Panc1 (cell line): ENCODE data around the gene HSPA5. TPM values are rescaled to one million over a fixed set of nuclear protein-coding genes. Genes with fewer than 3 reads are reported as not detected.

Experiments
- ATAC-seq: fragments of 200-7000 bp; cut with Tn5 transposase; 2 replicates; pipeline ENCODE4 v1.9.1; 2020; ENCODE audit warnings: mild to moderate bottlenecking, moderate library complexity
- BruUV-seq: library from RNA; stranded (reverse); fragments of 400-500 nt; replicated peaks from 2 replicates; lab custom pipeline; 2021; lab: Mats Ljungman, UMichigan
- CTCF ChIA-PET: fragments of 300-600 bp; sonication (Branson Sonifier 250); formaldehyde crosslinking; loops from one replicate; lab custom pipeline; 2022; ENCODE audit warnings: antibody characterized with exemption; lab: Charles Lee
- POLR2A ChIA-PET: fragments of 300-600 bp; sonication (Branson Sonifier 250); formaldehyde crosslinking; loops from one replicate; lab custom pipeline; 2022; ENCODE audit warnings: antibody characterized with exemption; lab: Charles Lee
- DNase-seq: peaks from one replicate; pipeline ENCODE4 v3.0.0-alpha.2; 2010; ENCODE audit warnings: low read depth, low spot score
- H3K27ac ChIP-seq: 2 replicates; pipeline ENCODE4 v1.5.1; 2011; ENCODE audit warnings: mild to moderate bottlenecking, low read length, inconsistent platforms
- H3K27me3 ChIP-seq: fragments of 200-500 bp; sonication (Bioruptor generic); 2 replicates; pipeline ENCODE4 v1.6.0; 2014; ENCODE audit warnings: low read length, inconsistent platforms; ENCODE audit not compliant: control insufficient read depth, insufficient read depth
- H3K36me3 ChIP-seq: fragments of 200-500 bp; sonication (Bioruptor generic); 2 replicates; pipeline ENCODE4 v1.5.1; 2014; ENCODE audit warnings: inconsistent platforms, mild to moderate bottlenecking, low read length, moderate library complexity; ENCODE audit not compliant: control insufficient read depth, insufficient read depth
- H3K4me1 ChIP-seq: 2 replicates; pipeline ENCODE4 v1.5.1; 2011; ENCODE audit warnings: inconsistent platforms, mild to moderate bottlenecking, low read length, moderate library complexity; ENCODE audit not compliant: control insufficient read depth, insufficient read depth
- H3K4me3 ChIP-seq, 2 experiments: 2 replicates each; pipeline ENCODE4 v1.5.1; 2011 to 2012; ENCODE audit warnings: low read depth in 2 of 2, low read length in 2 of 2, mild to moderate bottlenecking in 2 of 2, inconsistent platforms in 1 of 2, moderate library complexity in 1 of 2
- H3K9me3 ChIP-seq: fragments of 200-500 bp; sonication (Bioruptor generic); 2 replicates; pipeline ENCODE4 v1.5.1; 2014; ENCODE audit warnings: low read depth, mild to moderate bottlenecking, inconsistent platforms, low read length, moderate library complexity; ENCODE audit not compliant: control insufficient read depth, insufficient read depth
- POLR2AphosphoS5 ChIP-seq: IDR thresholded peaks from 2 replicates; pipeline ENCODE4 v1.6.1; 2012; ENCODE audit warnings: mild to moderate bottlenecking, low read depth, low read length, moderate library complexity
- SIN3A ChIP-seq: IDR thresholded peaks from 2 replicates; pipeline ENCODE4 v1.6.1; 2012; ENCODE audit warnings: low read depth, mild to moderate bottlenecking, low read length, moderate library complexity, borderline replicate concordance; ENCODE audit not compliant: insufficient read depth
- TCF7L2 ChIP-seq: IDR thresholded peaks from 2 replicates; pipeline ENCODE4 v1.6.1; 2011; ENCODE audit warnings: mild to moderate bottlenecking, low read depth, low read length, inconsistent platforms
- in situ Hi-C: cut with HindIII; loops from 2 replicates; pipeline ENCODE4 v1.10.0; 2016; ENCODE audit warnings: low sequenced_read_pairs, low pct_unique_long_range_greater_than_20kb
- intact Hi-C: fragments of 100-400 bp; cut with micrococcal nuclease; formaldehyde crosslinking; loops from one replicate; pipeline ENCODE4 v1.10.0; 2022; ENCODE audit not compliant: unreplicated experiment
- total RNA-seq: library from RNA; stranded (reverse); gene quantifications from one replicate; pipeline ENCODE4 v1.2.1, GENCODE V29; 2021; ENCODE audit not compliant: unreplicated experiment
- TF ChIP-seq, protein P1 (sequence below): fragments of 450-650 bp; IDR thresholded peaks from 2 replicates; pipeline ENCODE4 v1.5.1; 2017; ENCODE audit warnings: mild to moderate bottlenecking
- TF ChIP-seq, protein P2 (sequence below), 2 experiments: IDR thresholded peaks; 2 replicates each; pipeline ENCODE4 v1.6.1; 2011 to 2012; ENCODE audit warnings: low read depth in 2 of 2, control low read depth in 1 of 2, low read length in 1 of 2, mild to moderate bottlenecking in 1 of 2, moderate library complexity in 1 of 2; ENCODE audit not compliant: insufficient read depth in 1 of 2

The HSPA5 gene
- total RNA-seq, 1 experiment from 2014 or later: 281 TPM

DNA sequence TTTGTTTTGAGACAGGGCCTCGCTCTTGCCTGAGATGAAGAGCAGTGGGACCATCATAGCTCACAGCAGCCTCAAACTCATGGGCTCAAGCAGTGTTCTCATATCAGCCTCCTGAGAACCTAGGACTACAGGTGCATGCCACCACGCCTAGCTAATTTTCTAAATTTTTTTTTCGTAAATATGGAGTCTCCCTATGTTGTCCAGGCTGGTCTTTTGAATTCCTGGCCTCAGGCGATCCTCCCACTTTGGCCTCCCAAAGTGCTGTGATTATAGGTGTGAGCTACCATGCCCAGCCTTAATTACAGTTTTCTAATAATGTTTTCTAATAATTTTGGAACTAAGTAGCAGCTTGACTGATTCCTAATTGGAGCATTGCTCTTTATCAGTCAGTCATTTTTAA lies 35.6 kb upstream of the HSPA5 start:
- ChIA-PET POLR2A (no interaction called here), CTCF (no interaction called here)
- ATAC-seq: no peak
- intact Hi-C loops (no loop called here), in situ Hi-C loops (no loop called here)
- Histone ChIP-seq H3K4me1 (peaks cover 7% of the 10 kb centered on the region; the same call in 1 of the 2 replicates), H3K4me3 (no peak overlapping the region), H3K27me3 (no peaks in the 10 kb centered on the region), H3K27ac (no peak overlapping the region), H3K9me3 (no peaks in the 10 kb centered on the region), H3K36me3 (no peaks in the 10 kb centered on the region)
- no peak for DNase-seq
- no TSS peak for BruUV-seq
- no peak for TF ChIP-seq SIN3A
- TF ChIP-seq, protein P1, sequence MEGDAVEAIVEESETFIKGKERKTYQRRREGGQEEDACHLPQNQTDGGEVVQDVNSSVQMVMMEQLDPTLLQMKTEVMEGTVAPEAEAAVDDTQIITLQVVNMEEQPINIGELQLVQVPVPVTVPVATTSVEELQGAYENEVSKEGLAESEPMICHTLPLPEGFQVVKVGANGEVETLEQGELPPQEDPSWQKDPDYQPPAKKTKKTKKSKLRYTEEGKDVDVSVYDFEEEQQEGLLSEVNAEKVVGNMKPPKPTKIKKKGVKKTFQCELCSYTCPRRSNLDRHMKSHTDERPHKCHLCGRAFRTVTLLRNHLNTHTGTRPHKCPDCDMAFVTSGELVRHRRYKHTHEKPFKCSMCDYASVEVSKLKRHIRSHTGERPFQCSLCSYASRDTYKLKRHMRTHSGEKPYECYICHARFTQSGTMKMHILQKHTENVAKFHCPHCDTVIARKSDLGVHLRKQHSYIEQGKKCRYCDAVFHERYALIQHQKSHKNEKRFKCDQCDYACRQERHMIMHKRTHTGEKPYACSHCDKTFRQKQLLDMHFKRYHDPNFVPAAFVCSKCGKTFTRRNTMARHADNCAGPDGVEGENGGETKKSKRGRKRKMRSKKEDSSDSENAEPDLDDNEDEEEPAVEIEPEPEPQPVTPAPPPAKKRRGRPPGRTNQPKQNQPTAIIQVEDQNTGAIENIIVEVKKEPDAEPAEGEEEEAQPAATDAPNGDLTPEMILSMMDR: no peak
- TF ChIP-seq TCF7L2: no peak
- TF ChIP-seq POLR2AphosphoS5: no peak
- TF ChIP-seq, protein P2, sequence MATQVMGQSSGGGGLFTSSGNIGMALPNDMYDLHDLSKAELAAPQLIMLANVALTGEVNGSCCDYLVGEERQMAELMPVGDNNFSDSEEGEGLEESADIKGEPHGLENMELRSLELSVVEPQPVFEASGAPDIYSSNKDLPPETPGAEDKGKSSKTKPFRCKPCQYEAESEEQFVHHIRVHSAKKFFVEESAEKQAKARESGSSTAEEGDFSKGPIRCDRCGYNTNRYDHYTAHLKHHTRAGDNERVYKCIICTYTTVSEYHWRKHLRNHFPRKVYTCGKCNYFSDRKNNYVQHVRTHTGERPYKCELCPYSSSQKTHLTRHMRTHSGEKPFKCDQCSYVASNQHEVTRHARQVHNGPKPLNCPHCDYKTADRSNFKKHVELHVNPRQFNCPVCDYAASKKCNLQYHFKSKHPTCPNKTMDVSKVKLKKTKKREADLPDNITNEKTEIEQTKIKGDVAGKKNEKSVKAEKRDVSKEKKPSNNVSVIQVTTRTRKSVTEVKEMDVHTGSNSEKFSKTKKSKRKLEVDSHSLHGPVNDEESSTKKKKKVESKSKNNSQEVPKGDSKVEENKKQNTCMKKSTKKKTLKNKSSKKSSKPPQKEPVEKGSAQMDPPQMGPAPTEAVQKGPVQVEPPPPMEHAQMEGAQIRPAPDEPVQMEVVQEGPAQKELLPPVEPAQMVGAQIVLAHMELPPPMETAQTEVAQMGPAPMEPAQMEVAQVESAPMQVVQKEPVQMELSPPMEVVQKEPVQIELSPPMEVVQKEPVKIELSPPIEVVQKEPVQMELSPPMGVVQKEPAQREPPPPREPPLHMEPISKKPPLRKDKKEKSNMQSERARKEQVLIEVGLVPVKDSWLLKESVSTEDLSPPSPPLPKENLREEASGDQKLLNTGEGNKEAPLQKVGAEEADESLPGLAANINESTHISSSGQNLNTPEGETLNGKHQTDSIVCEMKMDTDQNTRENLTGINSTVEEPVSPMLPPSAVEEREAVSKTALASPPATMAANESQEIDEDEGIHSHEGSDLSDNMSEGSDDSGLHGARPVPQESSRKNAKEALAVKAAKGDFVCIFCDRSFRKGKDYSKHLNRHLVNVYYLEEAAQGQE (IDR thresholded peaks at IDR 0.05; ENCODE audit: insufficient read depth in 1 of 2, low read depth in 2 of 2, low read length in 1 of 2): no peak

DNA sequence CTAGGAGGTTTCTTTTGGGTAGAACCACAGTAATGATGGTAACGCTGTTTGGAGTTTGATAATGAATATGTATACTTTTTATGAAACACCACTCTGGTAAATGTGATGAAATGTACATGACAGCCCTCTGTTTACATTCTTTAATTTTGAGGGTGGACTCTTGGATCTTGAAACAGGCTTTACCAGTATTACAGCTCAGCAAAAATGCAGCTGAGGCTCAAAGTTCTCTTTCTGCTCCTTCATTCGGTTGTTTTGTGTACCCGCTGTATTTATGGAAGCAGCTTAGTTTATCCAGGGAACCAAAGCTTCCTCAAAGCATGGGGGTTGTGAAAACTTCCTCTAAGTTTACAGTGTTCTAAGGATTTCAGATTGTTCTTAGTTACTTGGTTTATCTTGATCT lies 31.6 kb upstream of the HSPA5 start:
- Histone ChIP-seq H3K9me3 (no peaks in the 10 kb centered on the region), H3K27ac (peak overlapping the region; percentile 23; the same call in 1 of the 2 replicates), H3K4me3 (no peak overlapping the region), H3K27me3 (no peaks in the 10 kb centered on the region), H3K4me1 (peaks cover 10% of the 10 kb centered on the region; the same call in 1 of the 2 replicates), H3K36me3 (no peaks in the 10 kb centered on the region)
- in situ Hi-C loops: no loop called here
- TF ChIP-seq, protein P2 (IDR thresholded peaks at IDR 0.05; ENCODE audit: insufficient read depth in 1 of 2, low read depth in 2 of 2, low read length in 1 of 2): no peak
- TF ChIP-seq TCF7L2: no peak
- no peak for TF ChIP-seq SIN3A
- TF ChIP-seq, protein P1: no peak
- no peak for TF ChIP-seq POLR2AphosphoS5
- BruUV-seq: no TSS peak
- ChIA-PET CTCF (interaction anchor here (0.6 kb wide), 1 partner anchor 496 kb away, joined by 8 read pairs; no protein-coding TSS in a partner anchor), POLR2A (interaction anchor here (0.6 to 0.8 kb wide), 2 partner anchors 13 to 69 kb away, joined by 3 to 4 read pairs; no protein-coding TSS in a partner anchor)
- intact Hi-C loops: no loop called here
- DNase-seq (no peak), ATAC-seq (no peak)
